Measurements from ENCODE around the gene KLF16.
A peak's percentile ranks its signal among the peaks of the same experiment; 100 is the strongest.
"Not testable (repeated sequence)": the region's sequence is repeated elsewhere in the genome, so short reads cannot be mapped to it uniquely, and the experiment has no call there.

The KLF16 gene

DNA sequence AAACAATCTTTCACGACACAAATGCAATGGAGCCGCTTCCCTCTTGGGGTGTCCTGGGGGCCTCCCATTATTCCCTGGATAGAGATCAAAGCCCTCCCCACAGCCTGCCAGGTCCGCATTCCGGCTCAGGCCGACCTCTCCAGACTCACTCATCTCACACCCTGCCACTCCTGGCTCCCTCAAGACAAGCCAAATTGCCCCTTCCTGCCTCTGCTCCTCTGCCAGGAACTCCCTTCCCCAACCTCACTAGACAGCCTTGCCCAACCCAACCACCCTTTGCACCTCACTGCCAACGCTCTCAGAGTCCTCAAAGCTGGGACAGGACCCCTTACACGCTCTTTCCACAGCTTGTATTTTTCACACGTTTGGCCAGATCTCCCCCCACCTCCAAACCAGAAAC is 20.4 kb upstream of the KLF16 start:
- no peak for DNase-seq

- DNase-seq = no peak
Measured at GRCh38 chr19:1882786-1883692, 19.7 kb upstream of the KLF16 start.

- DNase-seq = peak; percentile 79
Measured at GRCh38 chr19:1882089-1882785, 18.9 kb upstream of the KLF16 start.

DNA sequence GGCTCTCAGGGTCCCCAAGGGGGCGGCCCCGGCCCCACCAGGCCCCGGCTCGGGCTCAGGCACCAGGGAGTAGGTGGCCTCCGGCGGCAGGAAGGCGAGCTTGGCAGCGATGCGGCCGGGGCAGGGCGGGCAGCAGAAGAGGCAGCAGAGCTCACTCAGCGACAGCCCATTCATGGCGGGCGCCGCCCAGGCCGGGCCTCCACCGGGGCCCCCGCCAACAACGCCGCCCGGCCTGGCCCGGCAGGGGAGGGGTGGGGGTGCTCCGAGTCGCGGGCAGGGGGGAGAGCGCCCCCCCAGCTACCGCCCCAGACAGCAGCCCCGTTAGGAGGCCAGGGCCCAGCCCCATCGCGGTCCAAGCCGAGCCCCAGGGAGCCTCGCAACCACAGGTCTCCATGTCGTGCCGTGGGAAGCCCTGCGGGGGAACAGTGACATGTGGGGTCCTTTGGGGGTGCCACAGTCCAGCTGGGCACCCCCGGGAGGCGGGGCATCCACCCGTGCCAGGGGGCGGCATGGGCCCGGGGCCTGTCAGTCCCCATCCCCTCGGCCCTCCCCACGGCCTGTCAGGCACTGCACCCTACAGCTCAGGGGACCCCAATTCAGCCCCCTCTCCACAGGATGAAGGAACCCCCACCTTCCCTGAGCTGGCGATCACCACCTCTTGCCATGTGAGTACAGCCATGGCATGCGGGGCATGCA is 18.2 kb upstream of the KLF16 start:
- DNase-seq = not testable (repeated sequence)

GRCh38 chr19:1880611-1881392 is 17.4 kb upstream of the KLF16 start:
- no peak for DNase-seq

DNA sequence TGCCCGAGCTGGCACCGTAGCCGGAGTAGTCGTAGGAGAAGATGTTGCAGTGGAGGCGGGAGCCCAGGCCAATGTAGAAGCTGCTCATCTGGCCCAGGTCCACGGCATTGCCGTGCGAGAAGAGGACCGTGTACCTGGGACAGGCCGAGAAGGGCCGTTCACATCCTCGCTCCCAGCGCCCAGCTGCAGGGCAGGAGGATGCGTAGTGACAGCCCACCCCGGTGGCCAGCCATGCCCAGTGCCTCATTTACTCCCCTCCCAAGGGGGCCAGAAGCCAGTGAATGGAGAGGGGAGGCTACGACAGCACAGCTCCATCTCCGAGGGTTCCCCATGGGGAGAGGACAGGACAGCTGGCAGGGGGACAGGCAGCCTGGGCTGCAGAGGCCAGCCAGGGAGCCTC is 16.6 kb upstream of the KLF16 start:
- DNase-seq = not testable (repeated sequence)

GRCh38 chr19:1878583-1878982 is 15.2 kb upstream of the KLF16 start:
- DNase-seq = not testable (repeated sequence)

- DNase-seq = not testable (repeated sequence)
Measured at GRCh38 chr19:1877280-1877660, 13.9 kb upstream of the KLF16 start.

- not testable (repeated sequence) for DNase-seq
Measured at GRCh38 chr19:1876496-1877279, 13.3 kb upstream of the KLF16 start.

DNA sequence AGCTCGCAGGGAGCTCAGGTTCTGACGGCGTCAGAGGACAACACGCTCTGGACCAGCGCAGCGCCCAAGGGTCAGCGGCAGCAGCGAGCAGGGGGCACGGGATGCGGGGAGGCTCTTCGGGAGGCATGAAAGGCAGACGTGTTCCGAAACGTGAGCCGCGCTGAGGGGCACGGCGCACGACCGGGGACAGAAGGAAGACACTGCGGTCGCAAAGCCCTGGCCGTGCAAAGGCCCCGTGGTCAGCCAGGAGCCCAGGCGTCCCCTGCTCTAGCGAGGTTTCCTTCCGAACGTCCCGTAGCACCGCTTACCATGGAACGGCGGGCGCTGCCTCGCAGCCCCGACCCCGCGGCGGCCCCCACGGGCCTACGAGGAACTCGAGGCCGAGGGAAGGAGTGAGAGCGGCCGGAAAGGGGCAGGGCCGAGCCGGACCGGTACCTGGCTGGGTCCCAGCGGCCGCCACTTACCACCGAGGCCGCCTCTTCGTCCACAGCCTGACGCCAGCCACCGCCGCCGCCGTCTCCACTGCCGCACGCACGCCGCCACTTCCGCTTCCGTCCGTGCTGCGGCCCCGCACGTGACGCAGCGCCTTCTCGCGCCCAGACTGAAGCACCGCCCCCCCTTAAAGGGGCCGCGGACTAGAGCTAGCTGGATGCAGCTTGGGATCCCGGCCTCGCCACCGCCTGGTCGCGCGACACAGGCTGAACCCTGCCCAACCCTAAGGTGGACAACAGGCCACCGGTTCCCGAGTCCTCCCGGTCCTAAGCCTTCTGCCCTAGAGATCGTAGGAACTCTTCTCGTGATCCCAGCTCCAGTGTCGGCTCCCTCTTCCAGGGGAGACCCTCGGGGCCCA is 12.5 kb upstream of the KLF16 start:
- peak; percentile 91 for DNase-seq

DNA sequence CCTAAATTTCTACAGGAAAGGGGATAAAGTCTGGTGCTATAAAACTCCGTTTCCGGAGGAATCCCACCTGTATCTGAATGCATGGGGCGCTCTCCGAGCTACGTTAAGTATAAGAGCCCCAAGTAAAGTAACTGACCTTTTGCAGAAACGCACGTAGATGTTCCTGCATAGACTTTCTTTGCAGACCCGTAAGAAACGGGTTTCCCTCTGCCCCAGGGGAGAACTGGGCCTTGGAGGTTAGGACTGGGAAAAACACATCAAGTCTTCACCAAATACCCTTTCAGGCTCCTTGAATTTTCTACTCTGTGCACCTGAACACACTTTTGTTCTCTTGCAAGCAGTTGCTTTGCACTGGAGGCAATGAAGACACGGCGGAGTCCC is 11.9 kb upstream of the KLF16 start:
- DNase-seq = not testable (repeated sequence)

GRCh38 chr19:1874554-1875185 is 11.3 kb upstream of the KLF16 start:
- peak; percentile 46 for DNase-seq

DNA sequence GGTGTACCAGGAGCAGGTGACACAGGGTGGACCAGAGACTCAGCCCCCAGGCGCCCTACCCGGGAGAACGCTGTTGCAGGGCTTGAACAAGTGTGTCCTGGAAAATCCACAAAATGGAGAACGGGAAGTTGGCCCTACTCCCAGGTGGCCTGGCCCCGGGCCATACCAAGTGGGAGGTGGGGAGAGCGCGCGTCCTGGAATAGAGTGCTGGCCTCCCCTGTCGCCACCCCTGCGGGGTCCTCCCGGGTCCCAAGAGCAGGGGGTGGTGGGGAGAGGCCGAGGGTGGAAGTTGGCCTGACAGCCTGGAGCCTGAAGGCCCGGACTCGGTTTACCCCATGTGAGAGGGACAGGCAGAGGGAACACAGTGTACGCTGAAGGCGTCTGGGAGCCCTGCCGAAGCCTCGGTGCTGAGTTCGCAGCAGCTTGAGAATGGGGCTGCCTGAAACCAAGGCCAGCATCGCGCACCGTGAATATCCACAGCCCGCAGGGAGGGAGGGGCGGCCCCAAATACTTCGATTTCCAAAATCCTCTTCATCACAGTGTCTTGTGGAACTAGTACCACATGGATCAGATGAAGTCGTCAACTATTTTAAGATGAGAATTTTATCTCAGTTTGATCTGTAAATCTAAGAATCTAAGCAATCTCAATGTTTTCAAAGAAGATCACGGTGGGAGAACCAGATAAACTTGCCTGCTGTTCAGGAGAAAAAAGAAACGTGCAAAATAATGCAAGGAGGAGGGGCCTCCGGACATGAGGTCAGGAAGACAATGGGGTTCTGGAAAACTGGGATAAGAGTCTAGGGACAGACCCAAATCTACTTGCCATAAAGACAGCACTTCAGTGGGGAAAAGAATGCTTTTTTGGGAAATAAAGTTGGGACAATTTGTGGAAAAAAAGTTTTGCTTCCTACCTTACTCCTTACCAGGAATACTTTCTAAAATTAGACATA is 10.4 kb upstream of the KLF16 start:
- no peak for DNase-seq

GRCh38 chr19:1872807-1873523 is 9.6 kb upstream of the KLF16 start:
- no peak for DNase-seq

- no peak for DNase-seq
Measured at GRCh38 chr19:1871630-1872029, 8.3 kb upstream of the KLF16 start.

DNA sequence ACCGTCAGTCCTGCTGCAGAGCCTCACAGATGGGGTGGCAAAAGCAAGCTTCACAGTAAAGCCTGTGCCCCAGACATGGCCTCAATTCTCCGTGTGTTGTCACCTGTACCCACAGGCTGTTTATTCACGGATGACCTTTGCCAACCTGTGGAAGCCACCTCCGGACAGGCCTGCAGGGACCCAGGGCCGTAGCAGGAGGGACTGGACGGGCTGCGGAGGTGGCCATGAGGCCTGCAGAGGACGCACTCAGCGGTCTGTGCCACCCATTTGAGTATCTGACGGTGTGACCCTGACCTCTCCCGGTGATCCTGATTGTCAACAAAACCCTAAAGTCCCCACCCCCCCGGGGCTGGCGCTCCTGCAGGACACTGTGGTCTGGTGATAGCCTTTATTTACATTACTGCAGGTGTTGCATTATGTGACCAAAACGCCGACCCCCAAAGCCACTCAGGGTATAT is 7.8 kb upstream of the KLF16 start:
- DNase-seq = no peak

- DNase-seq = no peak
Measured at GRCh38 chr19:1868971-1869370, 5.6 kb upstream of the KLF16 start.

- DNase-seq = no peak
Measured at GRCh38 chr19:1867349-1867724, 4.0 kb upstream of the KLF16 start.
